VCaP (cell line): ENCODE results near the gene RBM20.

Source experiments
- H3K27ac ChIP-seq: fragments of 450-650 bp; 2 replicates; pipeline ENCODE4 v1.5.1; 2017
- TF ChIP-seq, protein P1 (sequence below): fragments of 450-650 bp; conservative IDR thresholded peaks from 2 replicates; pipeline ENCODE4 v1.5.1; 2017; ENCODE audit warnings: mild to moderate bottlenecking, moderate library complexity

Gene RBM20

DNA sequence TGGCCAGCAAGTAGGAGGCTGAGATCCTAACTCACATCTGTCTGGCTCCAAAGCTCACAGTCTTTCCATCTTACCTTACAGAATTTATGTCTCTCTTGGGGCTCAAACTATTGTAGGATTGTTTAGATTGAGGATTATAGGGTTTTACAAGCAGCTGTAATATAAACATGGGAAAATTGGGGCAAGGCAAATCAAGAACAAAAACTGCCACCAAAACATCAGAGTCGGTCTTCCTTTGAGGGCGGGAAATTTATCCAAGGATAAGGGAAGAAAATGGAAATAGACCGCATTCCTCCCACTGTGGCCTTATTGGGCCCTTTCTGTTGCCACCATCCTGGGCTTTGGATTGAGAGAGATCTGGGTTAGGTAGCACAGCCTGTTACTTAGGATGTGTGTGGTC is 22.5 kb downstream of the RBM20 start:
- H3K27ac ChIP-seq = no peak overlapping the region
- TF ChIP-seq, protein P1, sequence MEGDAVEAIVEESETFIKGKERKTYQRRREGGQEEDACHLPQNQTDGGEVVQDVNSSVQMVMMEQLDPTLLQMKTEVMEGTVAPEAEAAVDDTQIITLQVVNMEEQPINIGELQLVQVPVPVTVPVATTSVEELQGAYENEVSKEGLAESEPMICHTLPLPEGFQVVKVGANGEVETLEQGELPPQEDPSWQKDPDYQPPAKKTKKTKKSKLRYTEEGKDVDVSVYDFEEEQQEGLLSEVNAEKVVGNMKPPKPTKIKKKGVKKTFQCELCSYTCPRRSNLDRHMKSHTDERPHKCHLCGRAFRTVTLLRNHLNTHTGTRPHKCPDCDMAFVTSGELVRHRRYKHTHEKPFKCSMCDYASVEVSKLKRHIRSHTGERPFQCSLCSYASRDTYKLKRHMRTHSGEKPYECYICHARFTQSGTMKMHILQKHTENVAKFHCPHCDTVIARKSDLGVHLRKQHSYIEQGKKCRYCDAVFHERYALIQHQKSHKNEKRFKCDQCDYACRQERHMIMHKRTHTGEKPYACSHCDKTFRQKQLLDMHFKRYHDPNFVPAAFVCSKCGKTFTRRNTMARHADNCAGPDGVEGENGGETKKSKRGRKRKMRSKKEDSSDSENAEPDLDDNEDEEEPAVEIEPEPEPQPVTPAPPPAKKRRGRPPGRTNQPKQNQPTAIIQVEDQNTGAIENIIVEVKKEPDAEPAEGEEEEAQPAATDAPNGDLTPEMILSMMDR = no peak

DNA sequence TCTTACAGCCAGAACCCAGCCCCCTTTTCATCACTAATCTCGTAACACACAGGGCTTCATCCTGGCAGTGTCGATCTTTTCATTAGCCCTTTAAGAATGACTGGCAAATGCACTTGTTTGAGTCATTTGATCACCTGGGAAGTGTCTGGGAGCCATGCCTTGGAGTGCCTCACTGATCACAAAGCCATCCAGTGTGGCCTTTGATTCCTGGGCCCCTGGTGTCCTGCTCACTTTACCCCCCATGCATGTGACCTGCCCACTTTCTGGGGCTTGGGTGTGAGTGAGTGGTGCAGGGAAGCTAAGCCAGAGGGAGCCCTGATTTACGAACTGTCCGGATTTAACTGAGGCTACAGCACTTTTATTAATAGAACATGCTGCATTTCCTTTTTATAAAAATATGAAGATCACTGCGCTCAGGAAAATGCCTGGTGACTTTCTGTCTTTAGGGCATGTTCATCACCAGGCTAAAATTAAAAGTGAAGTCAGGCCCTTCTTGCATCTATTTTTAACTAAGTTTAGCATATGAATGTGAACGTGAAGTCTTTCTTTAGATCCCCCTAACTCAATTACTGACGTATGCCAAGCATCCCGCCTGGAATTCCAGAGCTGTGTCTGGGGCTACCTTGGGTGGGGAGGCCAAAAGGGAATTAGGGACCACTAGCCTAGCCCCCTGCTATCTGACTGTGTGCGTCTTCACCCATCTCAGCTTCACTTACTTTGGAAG is 23.6 kb downstream of the RBM20 start:
- TF ChIP-seq, protein P1 = no peak
- H3K27ac ChIP-seq = no peak overlapping the region

DNA sequence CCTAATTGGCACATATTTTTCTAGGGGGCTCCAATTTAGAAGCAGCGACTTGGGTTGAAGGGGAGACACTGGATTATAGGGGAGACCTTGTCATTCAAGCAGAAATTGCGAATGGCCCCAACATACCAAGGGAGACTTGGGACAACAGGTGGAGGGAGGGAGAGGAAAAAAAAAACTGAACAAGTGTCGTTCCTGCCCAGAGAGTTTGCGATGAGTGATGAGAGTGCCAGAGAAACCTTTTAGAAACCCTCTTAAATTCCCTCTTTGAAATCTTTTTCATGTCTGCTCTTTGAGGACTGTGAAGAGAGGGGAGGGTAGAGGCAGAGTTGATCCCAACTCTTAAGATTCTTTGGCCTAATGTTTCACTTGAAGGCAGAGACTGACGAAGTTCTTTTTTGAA is 24.3 kb downstream of the RBM20 start:
- TF ChIP-seq, protein P1 = no peak
- H3K27ac ChIP-seq = no peak overlapping the region

DNA sequence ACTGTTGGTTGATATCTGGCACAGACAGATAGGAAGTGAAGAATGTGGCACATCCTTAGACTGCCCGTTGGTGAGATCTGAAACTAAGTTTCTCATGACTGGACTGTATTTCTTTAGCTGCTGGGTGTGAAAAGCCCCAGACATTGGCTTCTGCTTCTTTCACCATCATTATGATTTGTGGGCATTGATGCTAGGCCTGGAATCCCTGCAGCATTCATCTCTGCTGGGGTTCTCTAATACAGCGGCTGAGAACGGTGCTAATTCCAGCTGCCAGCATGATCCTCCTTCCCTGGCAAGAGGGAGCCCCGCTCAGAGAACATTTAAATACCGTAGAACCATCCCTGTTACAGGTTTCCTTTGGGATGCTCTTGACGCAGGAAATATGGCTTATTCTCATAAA is 26.2 kb downstream of the RBM20 start:
- TF ChIP-seq, protein P1 = no peak
- no peak overlapping the region for H3K27ac ChIP-seq

DNA sequence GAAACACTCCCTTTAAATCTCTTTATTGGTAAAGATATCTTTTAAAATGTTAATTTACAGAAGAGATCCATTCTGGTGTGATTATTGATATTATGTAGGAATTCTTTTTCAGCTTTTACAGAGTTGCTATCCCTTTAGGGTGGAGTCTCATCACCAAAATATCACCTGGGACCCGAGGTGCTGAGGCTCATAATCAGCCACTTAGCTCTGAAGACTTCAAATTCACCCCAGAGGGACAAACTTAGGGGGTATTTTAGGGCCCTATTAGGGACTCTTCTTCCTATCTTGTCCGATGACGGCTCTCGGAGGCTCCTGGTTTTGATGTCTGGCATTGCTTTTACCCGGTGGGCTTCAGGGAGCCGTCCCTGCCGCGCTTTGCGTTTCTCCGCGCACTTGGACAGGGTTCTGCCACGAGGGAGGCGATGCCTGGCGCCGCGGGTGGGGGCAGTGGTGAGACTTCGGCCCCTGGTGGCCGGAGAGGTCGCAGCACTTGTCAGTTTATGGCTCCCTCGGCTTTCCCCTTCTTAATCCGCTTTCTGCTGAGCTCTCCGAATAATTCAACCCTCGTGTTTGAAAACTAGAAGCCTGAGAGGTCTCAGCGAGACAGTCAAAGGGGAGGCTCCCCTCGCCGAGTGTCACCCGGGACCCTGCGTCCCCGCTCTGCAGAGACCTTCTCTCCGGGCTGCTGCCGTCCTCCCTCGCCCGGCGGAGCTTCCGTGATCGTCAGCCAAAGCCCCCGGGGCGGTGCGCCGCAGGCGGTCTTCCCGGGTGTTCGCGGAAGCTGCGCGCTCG is 27.8 kb downstream of the RBM20 start:
- TF ChIP-seq, protein P1 = peak; percentile 92
- H3K27ac ChIP-seq = peak overlapping the region; percentile 43; the same call in 1 of the 2 replicates

DNA sequence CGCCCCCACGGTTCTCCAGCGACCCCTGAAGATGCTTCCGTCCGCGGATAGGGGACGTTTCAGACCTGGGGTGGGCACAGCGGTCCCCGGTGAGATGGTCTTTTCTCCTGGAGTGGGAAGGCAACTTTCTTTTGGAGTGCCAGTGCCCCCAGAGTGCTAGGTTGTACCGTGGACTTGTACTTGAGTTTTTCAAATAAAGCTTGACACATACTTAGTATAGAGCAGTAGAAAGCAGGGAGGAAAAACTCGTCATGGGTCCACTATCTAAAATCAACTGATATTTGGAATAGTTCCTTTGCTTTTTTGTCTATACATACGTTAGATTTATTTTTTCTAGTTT is 28.4 kb downstream of the RBM20 start:
- TF ChIP-seq, protein P1 = no peak
- H3K27ac ChIP-seq = peak overlapping the region; percentile 43; the same call in 1 of the 2 replicates

DNA sequence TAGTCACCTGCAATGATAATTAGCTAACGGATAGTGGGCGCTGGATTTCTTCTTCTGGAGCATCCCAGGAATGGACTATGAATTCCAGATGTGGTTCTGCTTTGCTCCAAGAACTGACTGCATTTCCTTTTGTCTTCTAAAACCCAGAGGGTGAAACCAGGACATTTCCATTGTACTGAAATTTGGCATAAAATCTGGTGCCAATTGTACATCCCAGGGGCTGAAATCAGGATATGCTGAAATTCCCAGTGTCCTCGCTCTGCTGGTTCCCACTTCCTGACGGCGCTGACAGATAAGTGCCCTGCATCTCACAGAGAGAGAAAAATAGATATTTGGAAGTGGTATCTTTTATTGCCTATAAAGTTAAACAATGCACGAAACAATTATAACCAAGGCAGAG is 31.9 kb downstream of the RBM20 start:
- no peak overlapping the region for H3K27ac ChIP-seq
- TF ChIP-seq, protein P1 = no peak
